GM12878 (cell line): Measurements from ENCODE around the gene NEGR1. TPM values are rescaled to one million over a fixed set of nuclear protein-coding genes. Genes with fewer than 3 reads are reported as not detected.

Source experiments
- ATAC-seq: fragments of 200-7000 bp; cut with Tn5 transposase; 3 replicates; pipeline ENCODE4 v1.9.1; 2020; ENCODE audit warnings: mild to moderate bottlenecking, moderate library complexity
- BruUV-seq: library from RNA; stranded (reverse); fragments of 400-500 nt; replicated peaks from 2 replicates; lab custom pipeline; 2021; lab: Mats Ljungman, UMichigan
- CTCF ChIA-PET: fragments of 300-600 bp; sonication (Branson Sonifier 250); formaldehyde crosslinking; extraction: SDS; loops from one replicate; lab custom pipeline; 2021; ENCODE audit warnings: inconsistent platforms; lab: Yijun Ruan, JAX
- POLR2A ChIA-PET: fragments of 350-600 bp; formaldehyde crosslinking; extraction: SDS; loops from one replicate; lab custom pipeline; 2021; ENCODE audit warnings: inconsistent platforms; lab: Charles Lee
- RAD21 ChIA-PET: fragments of 300-600 bp; sonication (Branson Sonifier 250); formaldehyde crosslinking; loops from one replicate; lab custom pipeline; 2023; ENCODE audit warnings: antibody characterized with exemption; ENCODE audit not compliant: unreplicated experiment; lab: Charles Lee
- SMC1A ChIA-PET: fragments of 300-600 bp; sonication (Branson Sonifier 250); formaldehyde crosslinking; loops from one replicate; lab custom pipeline; 2023; ENCODE audit not compliant: unreplicated experiment, uncharacterized antibody; lab: Charles Lee
- DNase-seq: peaks from one replicate; pipeline ENCODE4 v3.0.0-alpha.2; 2011; ENCODE audit warnings: low read depth, low spot score
- FAIRE-seq: peaks from 3 replicates; lab custom pipeline; 2011; peaks lifted over from hg19 to GRCh38; lab: Jason Lieb, UNC
- H2AFZ ChIP-seq: 2 replicates; pipeline ENCODE4 v1.6.0; 2011; ENCODE audit warnings: low read depth, low read length, control low read depth; ENCODE audit not compliant: control insufficient read depth
- H3K27ac ChIP-seq: 2 replicates; pipeline ENCODE4 v1.5.1; 2011; ENCODE audit warnings: control low read depth; ENCODE audit not compliant: control insufficient read depth, insufficient read depth
- H3K27me3 ChIP-seq, 2 experiments: replicated peaks in 1 of 2; 2 replicates each; pipeline versions ENCODE4 v1.6.0 to v1.6.1; 2011; ENCODE audit warnings: low read length in 1 of 2; ENCODE audit not compliant: control insufficient read depth in 2 of 2, insufficient read depth in 2 of 2
- H3K36me3 ChIP-seq, 2 experiments: 2 replicates each; pipeline ENCODE4 v1.5.1; 2011; ENCODE audit warnings: low read length in 1 of 2; ENCODE audit not compliant: control insufficient read depth in 2 of 2, insufficient read depth in 2 of 2
- H3K4me1 ChIP-seq: 2 replicates; pipeline ENCODE4 v1.6.1; 2011; ENCODE audit warnings: mild to moderate bottlenecking, low read length, moderate library complexity, mixed read lengths; ENCODE audit not compliant: control insufficient read depth, insufficient read depth
- H3K4me2 ChIP-seq: 2 replicates; pipeline ENCODE4 v1.6.0; 2011; ENCODE audit warnings: control low read depth; ENCODE audit not compliant: control insufficient read depth, insufficient read depth
- H3K4me3 ChIP-seq: fragments of 200-600 bp; sonication (generic); 2 replicates; pipeline ENCODE4 v1.5.1; 2016
- H3K79me2 ChIP-seq: 2 replicates; pipeline ENCODE4 v1.6.0; 2011; ENCODE audit warnings: low read length; ENCODE audit not compliant: control insufficient read depth, insufficient read depth
- H3K9ac ChIP-seq: 2 replicates; pipeline ENCODE4 v1.8.0; 2011; ENCODE audit warnings: low read length, control low read depth, mixed read lengths; ENCODE audit not compliant: control insufficient read depth, insufficient read depth
- H3K9me3 ChIP-seq: replicated peaks from 3 replicates; pipeline ENCODE4 v1.5.1; 2011; ENCODE audit warnings: mild to moderate bottlenecking, low read length; ENCODE audit not compliant: control insufficient read depth, insufficient read depth
- H4K20me1 ChIP-seq: 2 replicates; pipeline ENCODE4 v1.6.0; 2011; ENCODE audit not compliant: control insufficient read depth, insufficient read depth
- ATF3 ChIP-seq: IDR thresholded peaks from 2 replicates; pipeline ENCODE4 v1.6.1; 2011; ENCODE audit warnings: low read depth, mild to moderate bottlenecking, low read length, moderate library complexity, borderline replicate concordance; ENCODE audit errors: extremely low read depth
- BCL11A ChIP-seq: IDR thresholded peaks from 2 replicates; pipeline ENCODE4 v1.6.1; 2011; ENCODE audit warnings: low read depth, low read length
- CHD4 ChIP-seq: fragments of 200-600 bp; sonication (generic); IDR thresholded peaks from 2 replicates; pipeline ENCODE4 v1.6.1; 2016; ENCODE audit warnings: mild to moderate bottlenecking
- E2F4 ChIP-seq: IDR thresholded peaks from 2 replicates; pipeline ENCODE4 v1.6.1; 2012; ENCODE audit warnings: low read depth, low read length, improper control_type of control experiment
- HCFC1 ChIP-seq: fragments of 150-350 bp; IDR thresholded peaks from 2 replicates; pipeline ENCODE4 v1.6.1; 2014; ENCODE audit warnings: low read length
- JUNB ChIP-seq: IDR thresholded peaks from 2 replicates; pipeline ENCODE4 v1.6.1; 2016; ENCODE audit warnings: antibody characterized with exemption, mild to moderate bottlenecking
- NRF1 ChIP-seq: conservative IDR thresholded peaks from 2 replicates; pipeline ENCODE4 v1.6.1; 2011; ENCODE audit warnings: mild to moderate bottlenecking, low read depth, low read length, improper control_type of control experiment
- PRDM15 ChIP-seq: fragments of 450-650 bp; formaldehyde crosslinking; IDR thresholded peaks from 2 replicates; pipeline ENCODE4 v1.4.0; 2020; ENCODE audit warnings: mild to moderate bottlenecking, moderate library complexity
- RELB ChIP-seq: fragments of 450-650 bp; IDR thresholded peaks from 2 replicates; pipeline ENCODE4 v1.6.1; 2017; ENCODE audit warnings: low read depth, mild to moderate bottlenecking, moderate library complexity
- RFX5 ChIP-seq: IDR thresholded peaks from 2 replicates; pipeline ENCODE4 v1.6.1; 2011; ENCODE audit warnings: low read depth, low read length, improper control_type of control experiment
- SREBF1 ChIP-seq: IDR thresholded peaks from 2 replicates; pipeline ENCODE4 v1.6.1; 2012; ENCODE audit warnings: mild to moderate bottlenecking, low read length
- SUZ12 ChIP-seq: fragments of 200-600 bp; sonication (generic); IDR thresholded peaks from one replicate; pipeline ENCODE4 v1.6.1; 2018; ENCODE audit warnings: antibody characterized with exemption, mild to moderate bottlenecking; ENCODE audit not compliant: unreplicated experiment
- WGBS: methylation state at CpG from one replicate; pipeline ENCODE4 v1.1.6; 2016; ENCODE audit warnings: low lambda C conversion rate; ENCODE audit not compliant: insufficient replicate concordance, insufficient coverage; ENCODE audit errors: missing lambda C conversion rate; 5-methylcytosine and 5-hydroxymethylcytosine counted together
- in situ Hi-C: fragments of 300-500 bp; cut with MboI; formaldehyde crosslinking; loops from 9 replicates; pipeline ENCODE4 v1.14.3; 2018; ENCODE audit warnings: mixed read lengths
- intact Hi-C: fragments of 100-400 bp; cut with micrococcal nuclease; formaldehyde crosslinking; loops from one replicate; pipeline ENCODE4 v1.14.2; 2022; ENCODE audit not compliant: unreplicated experiment
- polyA plus RNA-seq, 11 experiments: library from polyadenylated mRNA; depleted of rRNA in 4 of 11; unstranded in 6 of 11; stranded (reverse) in 5 of 11; fragments of >200 nt; fragmentation: Nextera tagmentation in 4 of 11; fragmentation: Illumina TruSeq in 1 of 11; extraction: Ambion mirVana in 4 of 11; extraction: Trizol in 1 of 11; gene quantifications; 1 replicate in 1 of 11; 2 replicates in 10 of 11; pipeline versions ENCODE4 v1.2.1 to v1.2.3, GENCODE V29; 2011 to 2016; ENCODE audit warnings: inconsistent platforms in 2 of 11, missing spikeins in 2 of 11, low read depth in 1 of 11
- total RNA-seq, 4 experiments: library from RNA; depleted of rRNA in 3 of 4; stranded (reverse); fragments of >200 nt in 3 of 4; fragmentation: Illumina TruSeq in 1 of 4; extraction: Trizol in 1 of 4; gene quantifications; 2 replicates each; pipeline versions ENCODE4 v1.2.1 to v1.2.3, GENCODE V29; 2013 to 2021
- TF ChIP-seq, protein P1 (sequence below): fragments of 450-650 bp; IDR thresholded peaks from 2 replicates; pipeline ENCODE4 v1.6.1; 2016; ENCODE audit warnings: mild to moderate bottlenecking
- TF ChIP-seq, protein P2 (sequence below): IDR thresholded peaks from 2 replicates; pipeline ENCODE4 v1.6.1; 2012; ENCODE audit warnings: low read depth, low read length, improper control_type of control experiment

NEGR1 gene
- total and polyA plus RNA-seq, 10 of the 15 experiments (the other 5 are each of a cell fraction or from before 2014, with no cell fraction given) = under 0.01 to 0.03 (median 0.01) TPM; not detected in 7

GRCh38 chr1:71948561-71948960, 333.8 kb downstream of the NEGR1 start:
- Histone ChIP-seq H4K20me1 (no peaks in the 10 kb centered on the region), H3K4me3 (no peak overlapping the region), H3K79me2 (no peaks in the 10 kb centered on the region), H3K27me3 (no peaks in the 10 kb centered on the region), H3K9ac (no peak overlapping the region), H3K27ac (no peak overlapping the region), H2AFZ (no peak overlapping the region), H3K4me2 (no peak overlapping the region), H3K9me3 (no peaks in the 10 kb centered on the region), H3K4me1 (no peaks in the 10 kb centered on the region), H3K36me3 (no peaks in the 10 kb centered on the region)
- ChIA-PET SMC1A (no interaction called here), RAD21 (no interaction called here), CTCF (interaction anchor here (1.0 to 1.1 kb wide), 2 partner anchors 28 to 90 kb away, joined by 3 read pairs; no protein-coding TSS in a partner anchor), POLR2A (no interaction called here)
- no TSS peak for BruUV-seq
- DNase-seq (no peak), FAIRE-seq (no peak), ATAC-seq (no peak)
- in situ Hi-C loops = no loop called here
- intact Hi-C loops = no loop called here
- 41% methylated on average over 5 of the region's 5 CpGs for WGBS
- TF ChIP-seq NRF1 = no peak
- TF ChIP-seq BCL11A = no peak
- TF ChIP-seq, protein P1, sequence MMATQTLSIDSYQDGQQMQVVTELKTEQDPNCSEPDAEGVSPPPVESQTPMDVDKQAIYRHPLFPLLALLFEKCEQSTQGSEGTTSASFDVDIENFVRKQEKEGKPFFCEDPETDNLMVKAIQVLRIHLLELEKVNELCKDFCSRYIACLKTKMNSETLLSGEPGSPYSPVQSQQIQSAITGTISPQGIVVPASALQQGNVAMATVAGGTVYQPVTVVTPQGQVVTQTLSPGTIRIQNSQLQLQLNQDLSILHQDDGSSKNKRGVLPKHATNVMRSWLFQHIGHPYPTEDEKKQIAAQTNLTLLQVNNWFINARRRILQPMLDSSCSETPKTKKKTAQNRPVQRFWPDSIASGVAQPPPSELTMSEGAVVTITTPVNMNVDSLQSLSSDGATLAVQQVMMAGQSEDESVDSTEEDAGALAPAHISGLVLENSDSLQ = no peak
- no peak for TF ChIP-seq PRDM15 (CRISPR knock-in tag)
- no peak for TF ChIP-seq RELB
- no peak for TF ChIP-seq SREBF1
- no peak for TF ChIP-seq ATF3
- no peak for TF ChIP-seq E2F4
- no peak for TF ChIP-seq RFX5
- no peak for TF ChIP-seq SUZ12
- no peak for TF ChIP-seq CHD4
- no peak for TF ChIP-seq JUNB
- TF ChIP-seq, protein P2, sequence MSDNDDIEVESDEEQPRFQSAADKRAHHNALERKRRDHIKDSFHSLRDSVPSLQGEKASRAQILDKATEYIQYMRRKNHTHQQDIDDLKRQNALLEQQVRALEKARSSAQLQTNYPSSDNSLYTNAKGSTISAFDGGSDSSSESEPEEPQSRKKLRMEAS = no peak
- no peak for TF ChIP-seq HCFC1
